ENCODE data around the gene DCLRE1A.

The DCLRE1A gene

GRCh38 chr10:113788604-113789083 lies 65.2 kb downstream of the DCLRE1A start:
- no peak for TF ChIP-seq ZNF274 (IDR thresholded peaks at IDR 0.05; ENCODE audit: low read depth, low read length)
- no peak overlapping the region for H3K4me3 ChIP-seq (ENCODE audit: low read length)
